ENCODE measurements around the gene ATG101. TPM values are rescaled to one million over a fixed set of nuclear protein-coding genes. Genes with fewer than 3 reads are reported as not detected.
"Not testable (repeated sequence)": the region's sequence is repeated elsewhere in the genome, so short reads cannot be mapped to it uniquely, and the experiment has no call there.

Gene ATG101
- polyA plus RNA-seq, 2 donors, result 16.3 to 43.0 TPM

- WGBS, 2 donors, result 63 to 76% methylated on average over 7 of the region's 7 CpGs
- H3K9me3 ChIP-seq (ENCODE audit: control insufficient read depth in 2 of 2, insufficient read depth in 1 of 2, low read depth in 1 of 2, low read length in 1 of 2), result no peaks in the 10 kb centered on the region
- no peaks in the 10 kb centered on the region for H3K4me1 ChIP-seq (ENCODE audit: control insufficient read depth in 2 of 2, insufficient read depth in 2 of 2, low read length in 1 of 2)
- no peak overlapping the region for H3K4me3 ChIP-seq (ENCODE audit: low read depth in 1 of 2, low read length in 2 of 2)
- no peak overlapping the region for H3K27ac ChIP-seq (ENCODE audit: low read depth in 2 of 2, low read length in 1 of 2)
- no peaks in the 10 kb centered on the region for H3K27me3 ChIP-seq (ENCODE audit: control insufficient read depth in 1 of 2, insufficient read depth in 2 of 2, low read length in 2 of 2)
- no peaks in the 10 kb centered on the region for H3K36me3 ChIP-seq (ENCODE audit: control insufficient read depth in 2 of 2, insufficient read depth in 2 of 2, low read length in 1 of 2)
These were observed 23.6 kb downstream of the ATG101 start for GRCh38 chr12:52093346-52093745.

DNA sequence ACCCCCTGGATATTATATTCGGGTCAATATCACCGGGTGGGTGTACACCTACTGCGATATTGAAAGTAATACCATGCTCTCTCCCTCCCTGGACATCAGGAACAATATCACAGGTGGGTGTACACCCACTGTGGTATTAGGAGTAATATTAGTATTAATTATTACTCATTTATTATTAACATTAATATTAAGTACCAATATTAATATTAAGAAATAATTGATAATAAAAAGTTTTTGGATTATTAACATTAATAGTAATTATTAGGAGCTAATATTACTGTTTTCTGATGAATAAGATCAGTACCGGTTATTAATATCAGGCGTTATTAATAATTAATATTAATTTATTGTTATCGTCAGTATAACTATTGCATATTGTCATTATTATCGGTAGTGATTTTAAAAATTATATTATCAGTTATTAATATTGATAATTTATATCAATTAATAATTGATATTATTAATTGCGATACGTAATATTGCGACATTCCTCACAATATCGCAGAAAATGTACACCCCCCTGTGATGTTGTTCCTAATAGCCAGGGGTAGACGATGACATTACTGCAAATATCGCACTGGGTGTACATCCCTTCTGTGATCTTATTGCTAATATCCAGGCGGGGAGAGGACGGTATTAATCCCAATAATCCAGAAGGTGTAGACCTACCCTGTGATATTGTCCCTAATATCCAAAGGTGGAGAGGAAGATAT is 26.7 kb downstream of the ATG101 start:
- H3K36me3 ChIP-seq (ENCODE audit: control insufficient read depth in 2 of 2, insufficient read depth in 2 of 2, low read length in 1 of 2), result no peaks in the 10 kb centered on the region
- H3K9me3 ChIP-seq (ENCODE audit: control insufficient read depth in 2 of 2, insufficient read depth in 1 of 2, low read depth in 1 of 2, low read length in 1 of 2), result no peaks in the 10 kb centered on the region
- H3K27ac ChIP-seq (ENCODE audit: low read depth in 2 of 2, low read length in 1 of 2), result no peak overlapping the region
- WGBS, 2 donors, result 90 to 93% methylated on average over 15 of the region's 15 CpGs
- no peaks in the 10 kb centered on the region for H3K27me3 ChIP-seq (ENCODE audit: control insufficient read depth in 1 of 2, insufficient read depth in 2 of 2, low read length in 2 of 2)
- H3K4me1 ChIP-seq (ENCODE audit: control insufficient read depth in 2 of 2, insufficient read depth in 2 of 2, low read length in 1 of 2), result no peaks in the 10 kb centered on the region
- no peak overlapping the region for H3K4me3 ChIP-seq (ENCODE audit: low read depth in 1 of 2, low read length in 2 of 2)

GRCh38 chr12:52097045-52097666 is 27.4 kb downstream of the ATG101 start:
- H3K27ac ChIP-seq (ENCODE audit: low read depth in 2 of 2, low read length in 1 of 2), result no peak overlapping the region
- no peak overlapping the region for H3K4me3 ChIP-seq (ENCODE audit: low read depth in 1 of 2, low read length in 2 of 2)
- H3K9me3 ChIP-seq (ENCODE audit: control insufficient read depth in 2 of 2, insufficient read depth in 1 of 2, low read depth in 1 of 2, low read length in 1 of 2), result no peaks in the 10 kb centered on the region
- H3K36me3 ChIP-seq (ENCODE audit: control insufficient read depth in 2 of 2, insufficient read depth in 2 of 2, low read length in 1 of 2), result no peaks in the 10 kb centered on the region
- 85 to 88% methylated on average over 21 of the region's 21 CpGs for WGBS, 2 donors
- H3K4me1 ChIP-seq (ENCODE audit: control insufficient read depth in 2 of 2, insufficient read depth in 2 of 2, low read length in 1 of 2), result no peaks in the 10 kb centered on the region
- no peaks in the 10 kb centered on the region for H3K27me3 ChIP-seq (ENCODE audit: control insufficient read depth in 1 of 2, insufficient read depth in 2 of 2, low read length in 2 of 2)

DNA sequence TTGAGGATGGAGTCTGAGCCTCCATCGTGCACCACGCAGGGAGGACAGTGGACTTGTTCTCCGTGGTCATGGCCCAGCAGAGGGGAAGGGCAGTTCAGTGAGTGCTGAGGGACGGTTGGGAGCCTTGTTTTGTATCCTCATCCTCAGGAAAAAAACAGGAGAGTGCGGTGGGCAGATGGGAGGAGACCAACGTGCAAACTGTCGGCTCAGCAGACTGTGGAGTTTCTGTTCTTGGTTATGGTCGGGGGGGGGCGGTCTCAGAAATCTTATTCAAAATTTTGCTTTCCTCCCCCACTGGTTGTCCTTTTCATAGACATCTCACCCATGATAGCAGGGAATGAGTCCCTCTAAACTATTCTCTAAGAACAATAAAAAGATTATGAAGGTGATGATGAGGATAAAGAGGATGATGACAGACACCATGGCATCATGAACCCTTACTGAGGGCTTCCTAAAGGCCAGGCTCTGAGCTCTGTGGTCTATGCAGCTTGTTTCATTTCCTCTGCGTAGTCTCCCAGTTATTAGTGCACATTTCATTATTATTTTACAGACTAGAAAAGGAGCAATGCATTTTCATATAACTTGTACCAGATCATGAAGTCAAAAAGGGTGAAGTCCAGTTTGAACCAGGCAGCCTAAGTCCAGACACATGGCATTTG is 34.8 kb downstream of the ATG101 start:
- H3K4me1 ChIP-seq (ENCODE audit: control insufficient read depth in 2 of 2, insufficient read depth in 2 of 2, low read length in 1 of 2); H3K27ac ChIP-seq (ENCODE audit: low read depth in 2 of 2, low read length in 1 of 2); H3K27me3 ChIP-seq (ENCODE audit: control insufficient read depth in 1 of 2, insufficient read depth in 2 of 2, low read length in 2 of 2); H3K36me3 ChIP-seq (ENCODE audit: control insufficient read depth in 2 of 2, insufficient read depth in 2 of 2, low read length in 1 of 2); H3K9me3 ChIP-seq (ENCODE audit: control insufficient read depth in 2 of 2, insufficient read depth in 1 of 2, low read depth in 1 of 2, low read length in 1 of 2); H3K4me3 ChIP-seq (ENCODE audit: low read depth in 1 of 2, low read length in 2 of 2): not testable (repeated sequence)
- WGBS, 2 donors, result 68% methylated on average over 10 of the region's 10 CpGs

GRCh38 chr12:52116222-52117125 is 46.7 kb downstream of the ATG101 start:
- H3K27me3 ChIP-seq (ENCODE audit: control insufficient read depth in 1 of 2, insufficient read depth in 2 of 2, low read length in 2 of 2); H3K36me3 ChIP-seq (ENCODE audit: control insufficient read depth in 2 of 2, insufficient read depth in 2 of 2, low read length in 1 of 2); H3K9me3 ChIP-seq (ENCODE audit: control insufficient read depth in 2 of 2, insufficient read depth in 1 of 2, low read depth in 1 of 2, low read length in 1 of 2); H3K4me3 ChIP-seq (ENCODE audit: low read depth in 1 of 2, low read length in 2 of 2): not testable (repeated sequence)
- H3K27ac ChIP-seq (ENCODE audit: low read depth in 2 of 2, low read length in 1 of 2), result peak overlapping the region; percentile 38 to 51
- peaks cover 0 to 15% of the 10 kb centered on the region in 2 donors for H3K4me1 ChIP-seq (ENCODE audit: control insufficient read depth in 2 of 2, insufficient read depth in 2 of 2, low read length in 1 of 2)
- WGBS, 2 donors, result 33 to 36% methylated on average over 18 of the region's 18 CpGs

DNA sequence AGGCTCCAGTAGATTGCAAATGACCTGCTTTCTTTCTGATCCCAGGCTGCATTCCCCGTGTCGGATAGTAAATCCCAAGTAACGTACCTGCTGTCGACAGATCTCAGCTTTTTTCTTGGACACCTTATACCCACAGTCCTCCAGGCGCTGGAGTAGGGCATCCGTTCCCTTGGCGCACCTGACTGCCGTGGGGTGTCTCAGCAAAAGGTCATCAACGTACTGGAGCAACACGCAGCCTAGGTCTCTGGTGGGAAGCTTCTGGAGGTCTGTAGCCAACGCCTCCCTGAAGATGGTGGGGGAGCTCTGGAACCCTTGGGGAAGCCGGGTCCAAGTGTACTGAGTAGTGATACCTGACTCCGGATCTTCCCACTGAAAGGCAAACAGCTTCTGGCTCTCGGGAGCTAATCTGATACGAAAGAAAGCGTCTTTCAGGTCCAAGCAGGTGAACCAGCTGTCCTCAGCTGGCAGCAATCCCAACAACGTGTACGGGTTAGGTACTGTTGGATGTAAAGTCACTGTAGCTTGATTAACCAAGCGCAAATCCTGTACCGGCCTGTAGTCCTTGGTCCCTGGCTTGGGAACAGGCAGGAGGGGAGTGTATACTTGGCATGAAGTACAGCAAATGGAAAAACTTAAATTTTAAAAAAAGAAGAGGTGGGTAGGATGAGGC is 48.2 kb downstream of the ATG101 start:
- H3K27ac ChIP-seq (ENCODE audit: low read depth in 2 of 2, low read length in 1 of 2); H3K9me3 ChIP-seq (ENCODE audit: control insufficient read depth in 2 of 2, insufficient read depth in 1 of 2, low read depth in 1 of 2, low read length in 1 of 2); H3K27me3 ChIP-seq (ENCODE audit: control insufficient read depth in 1 of 2, insufficient read depth in 2 of 2, low read length in 2 of 2); H3K4me3 ChIP-seq (ENCODE audit: low read depth in 1 of 2, low read length in 2 of 2); H3K36me3 ChIP-seq (ENCODE audit: control insufficient read depth in 2 of 2, insufficient read depth in 2 of 2, low read length in 1 of 2): not testable (repeated sequence)
- H3K4me1 ChIP-seq (ENCODE audit: control insufficient read depth in 2 of 2, insufficient read depth in 2 of 2, low read length in 1 of 2), result peaks cover 0 to 15% of the 10 kb centered on the region in 2 donors
- WGBS, 2 donors, result 53 to 60% methylated on average over 20 of the region's 20 CpGs

DNA sequence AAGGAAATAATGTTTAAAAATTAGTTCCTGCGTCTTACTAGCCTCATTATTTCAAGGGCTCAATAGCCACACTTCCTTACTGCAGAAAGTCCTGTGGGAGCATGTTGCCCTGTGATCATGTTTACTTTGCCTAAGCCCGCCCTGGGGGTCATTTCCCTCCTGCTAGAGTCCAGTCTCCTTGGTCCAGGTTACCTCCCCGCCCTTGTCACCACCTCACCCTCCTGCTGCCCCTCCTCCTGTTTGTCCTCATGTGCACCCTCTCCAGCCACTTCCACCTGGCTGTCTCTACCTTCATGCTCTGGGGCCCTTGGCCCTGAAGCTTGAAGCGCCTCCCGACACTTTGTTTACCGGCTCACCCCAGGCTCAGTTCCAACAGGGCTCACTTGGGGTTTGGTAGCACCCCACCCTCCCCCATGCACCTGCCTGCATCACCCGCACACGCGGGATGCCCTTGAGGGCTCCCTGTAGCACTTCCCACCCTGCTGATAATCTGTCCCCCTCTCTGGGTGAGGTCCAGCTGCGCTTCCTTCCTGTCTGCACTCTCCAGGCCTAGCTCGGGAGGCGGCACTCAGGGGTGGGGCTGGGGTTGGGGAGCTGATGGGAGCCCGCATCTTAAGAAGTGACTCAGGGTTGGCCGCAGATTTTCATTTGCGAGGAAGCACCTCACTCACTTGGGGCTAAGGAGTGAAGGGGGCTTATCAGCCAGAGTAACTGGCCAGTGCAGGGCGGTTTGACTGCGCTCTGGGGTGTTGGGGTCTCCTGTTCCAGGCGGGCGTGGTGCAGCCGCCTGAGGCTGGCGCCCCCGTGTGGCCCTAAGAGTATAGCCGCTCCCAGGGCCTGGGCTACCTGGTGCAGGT is 49.8 kb downstream of the ATG101 start:
- H3K36me3 ChIP-seq (ENCODE audit: control insufficient read depth in 2 of 2, insufficient read depth in 2 of 2, low read length in 1 of 2), result no peaks in the 10 kb centered on the region
- H3K4me3 ChIP-seq (ENCODE audit: low read depth in 1 of 2, low read length in 2 of 2), result no peak overlapping the region
- H3K27me3 ChIP-seq (ENCODE audit: control insufficient read depth in 1 of 2, insufficient read depth in 2 of 2, low read length in 2 of 2), result no peaks in the 10 kb centered on the region
- H3K27ac ChIP-seq (ENCODE audit: low read depth in 2 of 2, low read length in 1 of 2), result no peak overlapping the region
- H3K9me3 ChIP-seq (ENCODE audit: control insufficient read depth in 2 of 2, insufficient read depth in 1 of 2, low read depth in 1 of 2, low read length in 1 of 2), result no peaks in the 10 kb centered on the region
- WGBS, 2 donors, result 14 to 17% methylated on average over 23 of the region's 23 CpGs
- peaks cover 0 to 15% of the 10 kb centered on the region in 2 donors for H3K4me1 ChIP-seq (ENCODE audit: control insufficient read depth in 2 of 2, insufficient read depth in 2 of 2, low read length in 1 of 2)

DNA sequence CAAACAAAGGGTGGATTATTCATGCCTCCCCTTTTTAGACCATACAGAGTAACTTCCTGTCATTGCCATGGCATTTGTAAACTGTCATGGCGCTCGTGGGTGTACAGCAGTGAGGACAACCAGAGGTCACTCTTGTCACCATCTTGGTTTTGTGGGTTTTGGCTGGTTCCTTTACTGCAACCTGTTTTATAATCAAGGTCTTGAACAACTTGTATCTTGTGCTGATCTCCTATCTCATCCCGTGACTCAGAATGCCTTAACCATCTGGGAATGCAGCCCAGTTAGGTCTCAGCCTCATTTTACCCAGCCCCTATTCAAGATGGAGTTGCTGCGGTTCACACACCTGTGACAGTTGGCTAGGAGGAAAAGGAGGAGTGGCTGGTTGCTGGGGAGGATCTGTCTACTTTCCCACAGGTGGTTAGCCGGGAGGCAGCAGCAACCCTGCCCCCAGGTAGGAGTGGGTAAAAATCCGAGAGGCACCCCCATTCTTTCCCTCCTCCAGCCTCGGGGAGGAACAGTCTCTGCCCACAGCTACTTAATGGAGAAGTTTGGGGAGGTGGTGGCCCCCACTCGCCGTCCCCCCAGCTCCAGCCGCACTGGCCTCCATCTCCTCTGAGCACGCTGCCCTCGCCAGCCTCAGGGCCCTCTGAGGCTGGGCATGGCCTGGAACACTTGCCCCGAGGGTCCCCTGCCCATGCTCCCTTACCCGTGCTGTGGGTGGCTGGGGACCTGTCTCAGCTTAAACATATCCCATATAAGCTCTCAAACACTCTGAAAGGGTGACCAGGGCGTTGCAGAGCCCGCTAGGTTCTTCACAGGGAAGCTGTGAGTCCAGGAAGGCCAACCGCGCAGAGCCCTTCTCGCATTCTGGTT is 51.4 kb downstream of the ATG101 start:
- H3K4me1 ChIP-seq (ENCODE audit: control insufficient read depth in 2 of 2, insufficient read depth in 2 of 2, low read length in 1 of 2), result peaks cover 0 to 17% of the 10 kb centered on the region in 2 donors

More for the DNA sequence above, 51.4 kb downstream of the ATG101 start:
- no peak overlapping the region for H3K27ac ChIP-seq (ENCODE audit: low read depth in 2 of 2, low read length in 1 of 2)
- 64 to 66% methylated on average over 19 of the region's 19 CpGs for WGBS, 2 donors
- H3K9me3 ChIP-seq (ENCODE audit: control insufficient read depth in 2 of 2, insufficient read depth in 1 of 2, low read depth in 1 of 2, low read length in 1 of 2), result no peaks in the 10 kb centered on the region
- H3K27me3 ChIP-seq (ENCODE audit: control insufficient read depth in 1 of 2, insufficient read depth in 2 of 2, low read length in 2 of 2), result no peaks in the 10 kb centered on the region
- no peaks in the 10 kb centered on the region for H3K36me3 ChIP-seq (ENCODE audit: control insufficient read depth in 2 of 2, insufficient read depth in 2 of 2, low read length in 1 of 2)
- H3K4me3 ChIP-seq (ENCODE audit: low read depth in 1 of 2, low read length in 2 of 2), result no peak overlapping the region
